ENCODE results near the gene GABRB1. TPM values are rescaled to one million over a fixed set of nuclear protein-coding genes. Genes with fewer than 3 reads are reported as not detected.

GABRB1 gene
- total RNA-seq, 3 donors from 2014 or later = 2.5 TPM; not detected in 2

DNA sequence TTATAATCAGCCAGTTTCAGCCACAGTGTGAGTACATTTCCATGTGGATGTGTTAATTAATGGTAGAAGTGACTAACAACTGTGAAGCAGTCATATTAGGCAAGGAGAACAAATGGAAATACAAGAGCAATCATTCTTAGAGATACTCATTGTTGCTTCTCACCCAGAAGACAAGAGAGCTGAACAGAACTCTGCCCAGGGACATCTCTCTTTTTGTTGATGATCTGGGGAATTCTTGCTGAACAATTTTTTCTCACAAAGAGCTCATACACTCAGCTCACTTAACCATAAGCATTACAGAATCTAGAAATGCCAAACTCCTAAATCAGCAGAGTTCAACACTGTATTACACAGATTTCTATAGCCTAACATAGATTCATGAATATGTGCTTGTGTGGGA lies 282.0 kb downstream of the GABRB1 start:
- Histone ChIP-seq H3K36me3 (no peaks in the 10 kb centered on the region), H3K9me3 (no peaks in the 10 kb centered on the region), H3K27me3 (no peaks in the 10 kb centered on the region), H3K4me1 (no peaks in the 10 kb centered on the region), H3K4me3 (no peak overlapping the region), H3K27ac (no peak overlapping the region)
- TF ChIP-seq, protein P1, sequence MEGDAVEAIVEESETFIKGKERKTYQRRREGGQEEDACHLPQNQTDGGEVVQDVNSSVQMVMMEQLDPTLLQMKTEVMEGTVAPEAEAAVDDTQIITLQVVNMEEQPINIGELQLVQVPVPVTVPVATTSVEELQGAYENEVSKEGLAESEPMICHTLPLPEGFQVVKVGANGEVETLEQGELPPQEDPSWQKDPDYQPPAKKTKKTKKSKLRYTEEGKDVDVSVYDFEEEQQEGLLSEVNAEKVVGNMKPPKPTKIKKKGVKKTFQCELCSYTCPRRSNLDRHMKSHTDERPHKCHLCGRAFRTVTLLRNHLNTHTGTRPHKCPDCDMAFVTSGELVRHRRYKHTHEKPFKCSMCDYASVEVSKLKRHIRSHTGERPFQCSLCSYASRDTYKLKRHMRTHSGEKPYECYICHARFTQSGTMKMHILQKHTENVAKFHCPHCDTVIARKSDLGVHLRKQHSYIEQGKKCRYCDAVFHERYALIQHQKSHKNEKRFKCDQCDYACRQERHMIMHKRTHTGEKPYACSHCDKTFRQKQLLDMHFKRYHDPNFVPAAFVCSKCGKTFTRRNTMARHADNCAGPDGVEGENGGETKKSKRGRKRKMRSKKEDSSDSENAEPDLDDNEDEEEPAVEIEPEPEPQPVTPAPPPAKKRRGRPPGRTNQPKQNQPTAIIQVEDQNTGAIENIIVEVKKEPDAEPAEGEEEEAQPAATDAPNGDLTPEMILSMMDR (IDR thresholded peaks at IDR 0.05) = no peak
- no peak for TF ChIP-seq POLR2AphosphoS5 (IDR thresholded peaks at IDR 0.05)
- no peak for TF ChIP-seq POLR2A (IDR thresholded peaks at IDR 0.05)
- intact Hi-C loops (cut with DNase I; ENCODE audit: low total_unique reads) = no loop called here
- no peak for DNase-seq (ENCODE audit: low spot score in 2 of 2)

DNA sequence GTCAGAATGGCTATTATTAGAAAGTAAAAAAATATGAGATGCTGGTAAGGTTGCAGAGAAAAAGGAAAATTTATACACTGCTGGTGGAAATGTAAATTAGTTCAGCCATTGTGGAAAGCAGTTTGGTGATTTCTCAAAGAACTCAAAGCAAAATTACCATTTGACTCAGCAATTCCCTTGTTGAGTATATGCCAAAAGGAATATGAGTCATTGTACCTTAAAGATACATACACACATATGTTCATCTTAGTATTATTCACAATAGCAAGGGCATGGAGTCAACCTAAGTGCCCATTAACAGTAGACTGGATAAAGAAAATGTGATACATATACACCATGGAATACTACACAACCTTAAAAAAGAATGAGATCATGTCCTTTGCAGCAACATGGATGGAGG lies 284.0 kb downstream of the GABRB1 start:
- Histone ChIP-seq H3K36me3 (no peaks in the 10 kb centered on the region), H3K9me3 (no peaks in the 10 kb centered on the region), H3K4me3 (no peak overlapping the region), H3K4me1 (no peaks in the 10 kb centered on the region), H3K27ac (no peak overlapping the region), H3K27me3 (no peaks in the 10 kb centered on the region)
- no peak for DNase-seq (ENCODE audit: low spot score in 2 of 2)
- intact Hi-C loops (cut with DNase I; ENCODE audit: low total_unique reads) = no loop called here
- TF ChIP-seq, protein P1 (IDR thresholded peaks at IDR 0.05) = no peak
- no peak for TF ChIP-seq POLR2A (IDR thresholded peaks at IDR 0.05)
- TF ChIP-seq POLR2AphosphoS5 (IDR thresholded peaks at IDR 0.05) = no peak

DNA sequence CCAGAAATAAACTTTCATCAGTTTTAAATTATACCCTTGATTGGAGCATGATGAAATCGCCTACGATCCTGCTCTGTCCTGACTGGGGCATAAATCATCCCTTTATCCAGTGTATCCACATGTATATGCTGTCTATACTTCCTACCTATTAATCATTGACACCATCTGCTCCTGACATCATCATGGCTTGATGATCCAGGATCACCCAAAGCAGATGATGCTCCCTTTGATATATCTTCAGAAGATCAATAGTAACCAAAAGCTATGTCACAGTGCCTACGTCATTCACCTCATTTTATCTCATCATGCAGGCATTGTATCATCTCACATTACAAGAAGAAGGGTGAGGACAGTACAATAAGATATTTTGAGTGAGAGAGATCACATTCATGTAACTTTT lies 294.7 kb downstream of the GABRB1 start:
- H3K4me3 ChIP-seq = no peak overlapping the region
- intact Hi-C loops (cut with DNase I; ENCODE audit: low total_unique reads) = no loop called here
- no peak for DNase-seq (ENCODE audit: low spot score in 2 of 2)
- H3K9me3 ChIP-seq = no peaks in the 10 kb centered on the region
- TF ChIP-seq, protein P1 (IDR thresholded peaks at IDR 0.05) = no peak
- TF ChIP-seq POLR2A (IDR thresholded peaks at IDR 0.05) (no peak), POLR2AphosphoS5 (IDR thresholded peaks at IDR 0.05) (no peak)
- H3K27ac ChIP-seq = no peak overlapping the region
- H3K27me3 ChIP-seq = no peaks in the 10 kb centered on the region
- H3K36me3 ChIP-seq = no peaks in the 10 kb centered on the region
- no peaks in the 10 kb centered on the region for H3K4me1 ChIP-seq

DNA sequence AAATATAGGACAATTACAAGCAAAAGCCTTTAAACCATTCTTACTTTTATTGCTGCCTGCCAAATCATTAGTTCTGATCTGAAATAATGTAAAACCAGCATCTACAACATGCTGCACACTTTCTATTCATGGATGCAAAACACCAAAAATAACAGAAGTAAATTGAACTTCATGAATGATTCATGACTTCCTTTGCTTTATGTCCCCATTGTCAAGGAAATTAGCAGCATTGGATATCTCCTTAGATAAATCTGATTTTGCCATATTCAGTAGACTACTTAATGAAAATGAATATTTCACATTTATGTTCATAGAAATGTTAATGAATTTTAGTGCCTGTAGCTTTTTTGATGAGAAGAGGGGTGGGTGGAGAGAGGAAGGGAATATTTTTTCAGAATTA lies 299.5 kb downstream of the GABRB1 start:
- H3K4me1 ChIP-seq = no peaks in the 10 kb centered on the region
- intact Hi-C loops (cut with DNase I; ENCODE audit: low total_unique reads) = no loop called here

DNA sequence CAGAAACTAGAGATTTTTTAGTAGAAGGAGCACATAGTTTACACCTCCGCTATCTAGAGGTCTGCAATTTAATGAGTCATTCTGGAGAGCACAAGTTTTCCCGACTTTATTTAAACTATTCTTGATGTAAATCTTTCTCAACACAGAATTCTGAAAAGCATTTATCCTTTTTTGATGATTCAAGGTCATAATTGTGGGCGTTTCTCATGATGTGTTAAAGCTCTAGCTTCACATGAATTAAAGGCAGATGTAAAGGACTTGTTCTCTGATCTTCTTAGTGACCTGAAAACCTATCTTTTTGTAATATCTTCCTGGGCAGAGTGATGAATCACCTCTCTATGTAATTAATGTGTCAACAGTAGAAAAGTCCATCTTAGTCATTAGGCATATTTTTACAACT lies 303.3 kb downstream of the GABRB1 start:
- no peaks in the 10 kb centered on the region for H3K36me3 ChIP-seq
- H3K4me1 ChIP-seq = no peaks in the 10 kb centered on the region
- TF ChIP-seq POLR2A (IDR thresholded peaks at IDR 0.05) (no peak), POLR2AphosphoS5 (IDR thresholded peaks at IDR 0.05) (no peak)
- TF ChIP-seq, protein P1 (IDR thresholded peaks at IDR 0.05) = no peak
- DNase-seq (ENCODE audit: low spot score in 2 of 2) = no peak
- H3K9me3 ChIP-seq = no peaks in the 10 kb centered on the region
- H3K27me3 ChIP-seq = no peaks in the 10 kb centered on the region
- H3K27ac ChIP-seq = no peak overlapping the region
- intact Hi-C loops (cut with DNase I; ENCODE audit: low total_unique reads) = no loop called here
- H3K4me3 ChIP-seq = no peak overlapping the region

More for the DNA sequence above, 299.5 kb downstream of the GABRB1 start:
- no peak overlapping the region for H3K4me3 ChIP-seq
- TF ChIP-seq POLR2A (IDR thresholded peaks at IDR 0.05) (no peak), POLR2AphosphoS5 (IDR thresholded peaks at IDR 0.05) (no peak)
- TF ChIP-seq, protein P1 (IDR thresholded peaks at IDR 0.05) = no peak
- no peaks in the 10 kb centered on the region for H3K27me3 ChIP-seq
- H3K27ac ChIP-seq = no peak overlapping the region
- H3K9me3 ChIP-seq = no peaks in the 10 kb centered on the region
- no peaks in the 10 kb centered on the region for H3K36me3 ChIP-seq
- DNase-seq (ENCODE audit: low spot score in 2 of 2) = no peak
